ENCODE measurements around the gene YARS1. TPM values are rescaled to one million over a fixed set of nuclear protein-coding genes. Genes with fewer than 3 reads are reported as not detected.
"Not testable (repeated sequence)": the region's sequence is repeated elsewhere in the genome, so short reads cannot be mapped to it uniquely, and the experiment has no call there.

YARS1 gene
- polyA plus RNA-seq, 4 donors, result 39.4 to 79.9 (median 54.9) TPM

GRCh38 chr1:32797456-32797855 is 19.7 kb downstream of the YARS1 start:
- FAIRE-seq (no peak), DNase-seq (no peak)
- Histone ChIP-seq H3K4me1 (ENCODE audit: control insufficient read depth in 3 of 3, insufficient read depth in 2 of 3, low read depth in 1 of 3, low read length in 2 of 3) (no peaks in the 10 kb centered on the region), H3K27ac (ENCODE audit: low read depth in 1 of 3, low read length in 2 of 3) (no peak overlapping the region), H3K36me3 (ENCODE audit: control insufficient read depth in 3 of 3, insufficient read depth in 2 of 3, low read depth in 1 of 3, low read length in 3 of 3) (peaks cover 2 to 43% (median 5%) of the 10 kb centered on the region in 3 donors), H3K9me3 (ENCODE audit: control insufficient read depth in 2 of 2, insufficient read depth in 1 of 2, low read depth in 1 of 2, low read length in 1 of 2) (no peaks in the 10 kb centered on the region), H3K27me3 (ENCODE audit: control insufficient read depth in 3 of 3, insufficient read depth in 3 of 3, low read length in 3 of 3) (no peaks in the 10 kb centered on the region), H3K4me3 (ENCODE audit: low read depth in 1 of 3, low read length in 3 of 3) (no peak overlapping the region)
- WGBS, 3 donors, result 96 to 100% (median 97%) methylated on average over 1 of the region's 1 CpG

DNA sequence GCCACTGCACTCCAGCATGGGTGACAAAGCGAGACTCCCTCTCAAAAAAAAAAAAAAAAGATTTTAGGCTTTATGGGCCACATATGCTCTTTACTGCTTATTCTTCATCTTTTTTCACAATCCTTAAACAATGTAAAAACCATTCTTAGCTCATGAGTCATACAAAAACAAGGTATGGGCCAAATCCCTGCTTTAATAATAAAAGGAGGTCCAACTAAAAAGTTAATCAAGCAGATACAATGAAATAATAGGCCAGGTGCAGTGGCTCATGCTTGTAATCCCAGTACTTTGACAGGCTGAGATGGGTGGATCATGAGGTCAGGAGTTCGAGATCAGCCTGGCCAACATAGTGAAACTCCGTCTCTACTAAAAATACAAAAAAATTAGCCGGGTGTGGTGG is 21.4 kb downstream of the YARS1 start:
- not testable (repeated sequence) for H3K27ac ChIP-seq (ENCODE audit: low read depth in 1 of 3, low read length in 2 of 3); H3K4me1 ChIP-seq (ENCODE audit: control insufficient read depth in 3 of 3, insufficient read depth in 2 of 3, low read depth in 1 of 3, low read length in 2 of 3); DNase-seq; H3K9me3 ChIP-seq (ENCODE audit: control insufficient read depth in 2 of 2, insufficient read depth in 1 of 2, low read depth in 1 of 2, low read length in 1 of 2); H3K4me3 ChIP-seq (ENCODE audit: low read depth in 1 of 3, low read length in 3 of 3); FAIRE-seq; H3K27me3 ChIP-seq (ENCODE audit: control insufficient read depth in 3 of 3, insufficient read depth in 3 of 3, low read length in 3 of 3)
- 95 to 98% (median 96%) methylated on average over 4 of the region's 4 CpGs for WGBS, 3 donors
- H3K36me3 ChIP-seq (ENCODE audit: control insufficient read depth in 3 of 3, insufficient read depth in 2 of 3, low read depth in 1 of 3, low read length in 3 of 3), result peaks cover 4 to 48% (median 6%) of the 10 kb centered on the region in 3 donors

GRCh38 chr1:32791881-32792280 is 25.3 kb downstream of the YARS1 start:
- FAIRE-seq, result no peak
- 95 to 100% (median 100%) methylated on average over 1 of the region's 1 CpG for WGBS, 3 donors
- no peaks in the 10 kb centered on the region for H3K4me1 ChIP-seq (ENCODE audit: control insufficient read depth in 3 of 3, insufficient read depth in 2 of 3, low read depth in 1 of 3, low read length in 2 of 3)
- H3K4me3 ChIP-seq (ENCODE audit: low read depth in 1 of 3, low read length in 3 of 3), result no peak overlapping the region
- H3K36me3 ChIP-seq (ENCODE audit: control insufficient read depth in 3 of 3, insufficient read depth in 2 of 3, low read depth in 1 of 3, low read length in 3 of 3), result peaks cover 7 to 45% (median 8%) of the 10 kb centered on the region in 3 donors
- H3K27me3 ChIP-seq (ENCODE audit: control insufficient read depth in 3 of 3, insufficient read depth in 3 of 3, low read length in 3 of 3), result no peaks in the 10 kb centered on the region
- no peak for DNase-seq
- H3K27ac ChIP-seq (ENCODE audit: low read depth in 1 of 3, low read length in 2 of 3), result no peak overlapping the region
- H3K9me3 ChIP-seq (ENCODE audit: control insufficient read depth in 2 of 2, insufficient read depth in 1 of 2, low read depth in 1 of 2, low read length in 1 of 2), result no peaks in the 10 kb centered on the region

DNA sequence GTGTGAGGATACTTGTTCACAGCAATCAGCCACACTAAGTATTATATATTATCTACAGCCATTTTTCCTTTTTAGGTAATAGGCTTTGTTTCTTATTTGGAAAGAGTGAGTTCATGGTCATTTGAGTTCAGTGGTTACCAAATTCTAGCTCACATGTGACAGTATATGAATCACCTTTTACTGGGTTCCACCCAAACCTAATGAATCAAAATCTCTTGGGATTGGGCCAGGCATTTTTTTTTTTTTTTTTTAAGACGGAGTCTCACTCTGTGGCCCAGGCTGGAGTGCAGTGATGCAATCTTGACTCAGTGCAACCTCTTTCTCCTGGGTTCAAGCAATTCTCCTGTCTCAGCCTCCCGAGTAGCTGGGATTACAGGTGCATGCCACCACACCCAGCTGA is 27.8 kb downstream of the YARS1 start:
- H3K27ac ChIP-seq (ENCODE audit: low read depth in 1 of 3, low read length in 2 of 3); FAIRE-seq: not testable (repeated sequence)
- WGBS, 3 donors, result 38 to 63% (median 56%) methylated on average over 2 of the region's 2 CpGs

DNA sequence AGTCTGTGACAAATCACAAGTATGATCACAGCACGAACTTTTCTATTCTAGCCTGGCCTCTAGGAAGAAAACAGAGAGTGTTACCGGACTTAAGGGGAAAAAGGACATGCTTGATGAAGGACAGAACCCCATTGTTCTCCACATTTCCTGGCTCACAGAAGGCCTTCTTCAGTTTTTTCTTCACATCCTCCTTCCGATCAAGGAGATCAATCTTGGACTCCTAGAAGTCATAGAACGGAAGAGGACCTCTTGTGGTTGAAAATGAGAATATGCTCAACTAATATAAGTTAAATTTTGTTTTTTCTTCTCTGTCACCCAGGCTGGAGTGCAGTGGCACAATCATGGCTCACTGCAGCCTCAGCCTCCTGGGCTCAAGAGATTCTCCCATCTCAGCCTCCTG is 30.3 kb downstream of the YARS1 start:
- Histone ChIP-seq H3K4me3 (ENCODE audit: low read depth in 1 of 3, low read length in 3 of 3) (no peak overlapping the region), H3K4me1 (ENCODE audit: control insufficient read depth in 3 of 3, insufficient read depth in 2 of 3, low read depth in 1 of 3, low read length in 2 of 3) (no peaks in the 10 kb centered on the region), H3K27me3 (ENCODE audit: control insufficient read depth in 3 of 3, insufficient read depth in 3 of 3, low read length in 3 of 3) (no peaks in the 10 kb centered on the region), H3K36me3 (ENCODE audit: control insufficient read depth in 3 of 3, insufficient read depth in 2 of 3, low read depth in 1 of 3, low read length in 3 of 3) (peaks cover 10 to 40% (median 16%) of the 10 kb centered on the region in 3 donors), H3K27ac (ENCODE audit: low read depth in 1 of 3, low read length in 2 of 3) (peak overlapping the region in 1 of 3 donors; percentile 20), H3K9me3 (ENCODE audit: control insufficient read depth in 2 of 2, insufficient read depth in 1 of 2, low read depth in 1 of 2, low read length in 1 of 2) (no peaks in the 10 kb centered on the region)
- no peak for FAIRE-seq
- WGBS, 3 donors, result 39 to 52% (median 50%) methylated on average over 4 of the region's 4 CpGs
- DNase-seq, result peak in 1 of 2 donors; percentile 49

More for the DNA sequence above, 27.8 kb downstream of the YARS1 start:
- not testable (repeated sequence) for H3K4me3 ChIP-seq (ENCODE audit: low read depth in 1 of 3, low read length in 3 of 3); H3K9me3 ChIP-seq (ENCODE audit: control insufficient read depth in 2 of 2, insufficient read depth in 1 of 2, low read depth in 1 of 2, low read length in 1 of 2); H3K4me1 ChIP-seq (ENCODE audit: control insufficient read depth in 3 of 3, insufficient read depth in 2 of 3, low read depth in 1 of 3, low read length in 2 of 3); DNase-seq; H3K27me3 ChIP-seq (ENCODE audit: control insufficient read depth in 3 of 3, insufficient read depth in 3 of 3, low read length in 3 of 3)
- peaks cover 7 to 37% (median 10%) of the 10 kb centered on the region in 3 donors for H3K36me3 ChIP-seq (ENCODE audit: control insufficient read depth in 3 of 3, insufficient read depth in 2 of 3, low read depth in 1 of 3, low read length in 3 of 3)

GRCh38 chr1:32784817-32785216 is 32.3 kb downstream of the YARS1 start:
- Histone ChIP-seq H3K27me3 (ENCODE audit: control insufficient read depth in 3 of 3, insufficient read depth in 3 of 3, low read length in 3 of 3) (no peaks in the 10 kb centered on the region), H3K36me3 (ENCODE audit: control insufficient read depth in 3 of 3, insufficient read depth in 2 of 3, low read depth in 1 of 3, low read length in 3 of 3) (peaks cover 13 to 54% (median 19%) of the 10 kb centered on the region in 3 donors)
- WGBS, 3 donors, result 83 to 91% (median 88%) methylated on average over 3 of the region's 3 CpGs

DNA sequence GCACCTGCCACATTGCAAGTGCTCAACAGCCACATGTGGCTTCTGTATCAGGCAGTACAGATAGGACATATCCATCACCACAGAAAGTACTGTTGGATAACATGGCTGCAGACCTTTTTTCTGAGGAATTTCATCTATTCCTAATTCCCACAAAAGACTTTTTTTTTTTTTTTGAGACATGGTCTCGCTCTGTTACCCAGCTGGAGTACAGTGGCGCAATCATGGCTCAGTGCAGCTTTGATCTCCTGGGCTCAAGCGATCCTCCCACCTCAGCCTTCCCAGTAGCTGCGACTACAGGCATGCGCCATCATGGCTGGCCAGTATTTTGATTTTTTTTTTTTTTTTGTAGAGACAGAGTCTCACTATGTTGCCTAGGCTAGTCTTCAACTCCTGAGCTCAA is 33.3 kb downstream of the YARS1 start:
- H3K4me1 ChIP-seq (ENCODE audit: control insufficient read depth in 3 of 3, insufficient read depth in 2 of 3, low read depth in 1 of 3, low read length in 2 of 3), result no peaks in the 10 kb centered on the region
- no peak for FAIRE-seq

More at GRCh38 chr1:32784817-32785216, 32.3 kb downstream of the YARS1 start:
- Histone ChIP-seq H3K9me3 (ENCODE audit: control insufficient read depth in 2 of 2, insufficient read depth in 1 of 2, low read depth in 1 of 2, low read length in 1 of 2) (no peaks in the 10 kb centered on the region), H3K4me1 (ENCODE audit: control insufficient read depth in 3 of 3, insufficient read depth in 2 of 3, low read depth in 1 of 3, low read length in 2 of 3) (no peaks in the 10 kb centered on the region), H3K27ac (ENCODE audit: low read depth in 1 of 3, low read length in 2 of 3) (no peak overlapping the region), H3K4me3 (ENCODE audit: low read depth in 1 of 3, low read length in 3 of 3) (no peak overlapping the region)
- DNase-seq (no peak), FAIRE-seq (no peak)

GRCh38 chr1:32782086-32782485 is 35.1 kb downstream of the YARS1 start:
- no peak for DNase-seq
- H3K4me3 ChIP-seq (ENCODE audit: low read depth in 1 of 3, low read length in 3 of 3), result no peak overlapping the region
- H3K4me1 ChIP-seq (ENCODE audit: control insufficient read depth in 3 of 3, insufficient read depth in 2 of 3, low read depth in 1 of 3, low read length in 2 of 3), result no peaks in the 10 kb centered on the region
- H3K36me3 ChIP-seq (ENCODE audit: control insufficient read depth in 3 of 3, insufficient read depth in 2 of 3, low read depth in 1 of 3, low read length in 3 of 3), result peaks cover 13 to 58% (median 18%) of the 10 kb centered on the region in 3 donors
- 91 to 93% (median 93%) methylated on average over 5 of the region's 5 CpGs for WGBS, 3 donors
- no peak overlapping the region for H3K27ac ChIP-seq (ENCODE audit: low read depth in 1 of 3, low read length in 2 of 3)
- H3K27me3 ChIP-seq (ENCODE audit: control insufficient read depth in 3 of 3, insufficient read depth in 3 of 3, low read length in 3 of 3), result no peaks in the 10 kb centered on the region
- H3K9me3 ChIP-seq (ENCODE audit: control insufficient read depth in 2 of 2, insufficient read depth in 1 of 2, low read depth in 1 of 2, low read length in 1 of 2), result no peaks in the 10 kb centered on the region
- no peak for FAIRE-seq

More for the DNA sequence above, 33.3 kb downstream of the YARS1 start:
- Histone ChIP-seq H3K36me3 (ENCODE audit: control insufficient read depth in 3 of 3, insufficient read depth in 2 of 3, low read depth in 1 of 3, low read length in 3 of 3) (peaks cover 13 to 61% (median 22%) of the 10 kb centered on the region in 3 donors), H3K27me3 (ENCODE audit: control insufficient read depth in 3 of 3, insufficient read depth in 3 of 3, low read length in 3 of 3) (no peaks in the 10 kb centered on the region), H3K9me3 (ENCODE audit: control insufficient read depth in 2 of 2, insufficient read depth in 1 of 2, low read depth in 1 of 2, low read length in 1 of 2) (no peaks in the 10 kb centered on the region), H3K4me3 (ENCODE audit: low read depth in 1 of 3, low read length in 3 of 3) (no peak overlapping the region), H3K27ac (ENCODE audit: low read depth in 1 of 3, low read length in 2 of 3) (no peak overlapping the region)
- 97 to 99% (median 98%) methylated on average over 5 of the region's 5 CpGs for WGBS, 3 donors
- no peak for DNase-seq

- H3K4me1 ChIP-seq (ENCODE audit: control insufficient read depth in 3 of 3, insufficient read depth in 2 of 3, low read depth in 1 of 3, low read length in 2 of 3), result no peaks in the 10 kb centered on the region
- H3K9me3 ChIP-seq (ENCODE audit: control insufficient read depth in 2 of 2, insufficient read depth in 1 of 2, low read depth in 1 of 2, low read length in 1 of 2), result no peaks in the 10 kb centered on the region
- H3K27me3 ChIP-seq (ENCODE audit: control insufficient read depth in 3 of 3, insufficient read depth in 3 of 3, low read length in 3 of 3), result no peaks in the 10 kb centered on the region
- H3K4me3 ChIP-seq (ENCODE audit: low read depth in 1 of 3, low read length in 3 of 3), result no peak overlapping the region
- FAIRE-seq (no peak), DNase-seq (no peak)
- no peak overlapping the region for H3K27ac ChIP-seq (ENCODE audit: low read depth in 1 of 3, low read length in 2 of 3)
- 86 to 91% (median 91%) methylated on average over 8 of the region's 8 CpGs for WGBS, 3 donors
- peaks cover 11 to 68% (median 20%) of the 10 kb centered on the region in 3 donors for H3K36me3 ChIP-seq (ENCODE audit: control insufficient read depth in 3 of 3, insufficient read depth in 2 of 3, low read depth in 1 of 3, low read length in 3 of 3)
Observed at GRCh38 chr1:32780628-32781234, 36.4 kb downstream of the YARS1 start.
